ENCODE results near the gene KCNA5. TPM values are rescaled to one million over a fixed set of nuclear protein-coding genes. Genes with fewer than 3 reads are reported as not detected.

The KCNA5 gene
- total and polyA plus RNA-seq, 2 of the 13 experiments (the other 11 are each of a cell fraction or from before 2014, with no cell fraction given): not detected

- TF ChIP-seq, protein P1, sequence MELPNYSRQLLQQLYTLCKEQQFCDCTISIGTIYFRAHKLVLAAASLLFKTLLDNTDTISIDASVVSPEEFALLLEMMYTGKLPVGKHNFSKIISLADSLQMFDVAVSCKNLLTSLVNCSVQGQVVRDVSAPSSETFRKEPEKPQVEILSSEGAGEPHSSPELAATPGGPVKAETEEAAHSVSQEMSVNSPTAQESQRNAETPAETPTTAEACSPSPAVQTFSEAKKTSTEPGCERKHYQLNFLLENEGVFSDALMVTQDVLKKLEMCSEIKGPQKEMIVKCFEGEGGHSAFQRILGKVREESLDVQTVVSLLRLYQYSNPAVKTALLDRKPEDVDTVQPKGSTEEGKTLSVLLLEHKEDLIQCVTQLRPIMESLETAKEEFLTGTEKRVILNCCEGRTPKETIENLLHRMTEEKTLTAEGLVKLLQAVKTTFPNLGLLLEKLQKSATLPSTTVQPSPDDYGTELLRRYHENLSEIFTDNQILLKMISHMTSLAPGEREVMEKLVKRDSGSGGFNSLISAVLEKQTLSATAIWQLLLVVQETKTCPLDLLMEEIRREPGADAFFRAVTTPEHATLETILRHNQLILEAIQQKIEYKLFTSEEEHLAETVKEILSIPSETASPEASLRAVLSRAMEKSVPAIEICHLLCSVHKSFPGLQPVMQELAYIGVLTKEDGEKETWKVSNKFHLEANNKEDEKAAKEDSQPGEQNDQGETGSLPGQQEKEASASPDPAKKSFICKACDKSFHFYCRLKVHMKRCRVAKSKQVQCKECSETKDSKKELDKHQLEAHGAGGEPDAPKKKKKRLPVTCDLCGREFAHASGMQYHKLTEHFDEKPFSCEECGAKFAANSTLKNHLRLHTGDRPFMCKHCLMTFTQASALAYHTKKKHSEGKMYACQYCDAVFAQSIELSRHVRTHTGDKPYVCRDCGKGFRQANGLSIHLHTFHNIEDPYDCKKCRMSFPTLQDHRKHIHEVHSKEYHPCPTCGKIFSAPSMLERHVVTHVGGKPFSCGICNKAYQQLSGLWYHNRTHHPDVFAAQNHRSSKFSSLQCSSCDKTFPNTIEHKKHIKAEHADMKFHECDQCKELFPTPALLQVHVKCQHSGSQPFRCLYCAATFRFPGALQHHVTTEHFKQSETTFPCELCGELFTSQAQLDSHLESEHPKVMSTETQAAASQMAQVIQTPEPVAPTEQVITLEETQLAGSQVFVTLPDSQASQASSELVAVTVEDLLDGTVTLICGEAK (IDR thresholded peaks at IDR 0.05): no peak
- TF ChIP-seq, protein P1 (CRISPR knock-in tag; IDR thresholded peaks at IDR 0.05): no peak
- TF ChIP-seq ZFP36L2 (CRISPR knock-in tag; IDR thresholded peaks at IDR 0.05) (no peak), PRMT3 (CRISPR knock-in tag; IDR thresholded peaks at IDR 0.05; ENCODE audit: borderline replicate concordance, low read depth) (no peak), ATF7-NPFF (CRISPR knock-in tag; IDR thresholded peaks at IDR 0.05; ENCODE audit: low read depth) (no peak)
Observed at GRCh38 chr12:5043589-5044419, at the start of gene KCNA5 (continued).

Data from HepG2 (cell line).